Activated CD4-positive, alpha-beta T cell treated with anti-CD3 and anti-CD28 coated beads, Interleukin-2, Interleukin-4, amounts not matched to agents 100 ng/mL and 50 ng/mL, durations not matched to agents 16 hours and 8 hours (primary cell): ENCODE results near the gene COL2A1.

Experiments
- DNase-seq: peaks from one replicate; pipeline ENCODE4 v3.0.0-alpha.2; 2020; ENCODE audit warnings: low spot score

Gene COL2A1

DNA sequence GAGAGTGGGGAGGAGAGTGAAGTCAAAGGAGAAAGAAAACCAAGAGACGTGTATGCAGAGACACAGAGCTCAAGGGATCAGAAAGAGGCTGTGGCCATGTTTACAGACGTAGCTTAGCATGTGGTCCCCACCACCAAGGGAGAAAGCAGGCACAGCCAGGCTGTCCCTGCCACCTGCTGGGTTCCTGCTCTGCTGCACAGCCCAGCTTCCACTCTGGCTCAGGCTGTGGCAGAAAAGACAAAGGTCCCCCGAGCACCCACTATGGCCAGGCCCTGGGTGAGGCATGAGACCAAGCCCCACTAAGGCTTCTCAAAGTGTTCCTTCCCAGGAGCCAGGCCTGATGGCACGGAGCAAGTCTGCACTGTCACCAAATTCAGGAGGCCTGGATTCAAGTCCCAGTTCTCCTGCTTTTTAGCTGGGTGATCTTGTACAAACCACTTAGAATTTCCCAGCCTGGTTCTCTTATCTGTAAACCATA, 25.9 kb upstream of the COL2A1 start:
- no peak for DNase-seq

DNA sequence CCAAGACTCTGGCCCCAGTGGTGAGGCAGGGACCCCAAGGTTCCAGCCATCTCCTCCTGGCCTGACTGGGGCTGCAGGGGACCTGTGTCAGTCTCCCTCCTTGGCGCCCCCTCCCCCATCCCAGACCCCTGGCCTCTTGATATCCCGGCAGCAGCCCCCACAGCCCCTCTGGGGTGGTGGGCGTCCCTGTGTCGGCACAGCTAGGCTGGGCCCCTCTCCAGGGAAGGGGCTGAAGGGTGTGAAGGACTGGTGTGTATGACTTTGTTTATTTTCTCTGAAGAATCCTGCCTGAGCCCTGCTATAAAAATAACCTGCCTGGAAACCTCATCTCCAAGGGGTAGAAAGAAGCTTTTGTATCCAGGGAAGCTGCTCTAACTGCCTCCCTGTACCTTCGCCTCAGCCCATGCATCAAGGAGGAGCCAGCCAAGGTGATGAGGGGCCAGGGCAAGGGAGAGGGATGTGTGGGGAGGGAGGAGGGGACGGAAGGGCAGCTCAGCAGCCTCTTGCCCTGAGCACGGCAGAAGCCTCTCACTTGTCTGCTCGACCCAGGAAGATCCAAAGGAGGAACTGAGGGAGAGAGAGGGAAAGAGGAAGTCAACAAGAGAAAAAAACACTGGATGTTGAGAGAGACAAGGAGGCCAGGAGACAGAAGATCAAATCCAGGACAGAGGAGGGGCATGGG, 25.4 kb upstream of the COL2A1 start:
- DNase-seq: no peak

DNA sequence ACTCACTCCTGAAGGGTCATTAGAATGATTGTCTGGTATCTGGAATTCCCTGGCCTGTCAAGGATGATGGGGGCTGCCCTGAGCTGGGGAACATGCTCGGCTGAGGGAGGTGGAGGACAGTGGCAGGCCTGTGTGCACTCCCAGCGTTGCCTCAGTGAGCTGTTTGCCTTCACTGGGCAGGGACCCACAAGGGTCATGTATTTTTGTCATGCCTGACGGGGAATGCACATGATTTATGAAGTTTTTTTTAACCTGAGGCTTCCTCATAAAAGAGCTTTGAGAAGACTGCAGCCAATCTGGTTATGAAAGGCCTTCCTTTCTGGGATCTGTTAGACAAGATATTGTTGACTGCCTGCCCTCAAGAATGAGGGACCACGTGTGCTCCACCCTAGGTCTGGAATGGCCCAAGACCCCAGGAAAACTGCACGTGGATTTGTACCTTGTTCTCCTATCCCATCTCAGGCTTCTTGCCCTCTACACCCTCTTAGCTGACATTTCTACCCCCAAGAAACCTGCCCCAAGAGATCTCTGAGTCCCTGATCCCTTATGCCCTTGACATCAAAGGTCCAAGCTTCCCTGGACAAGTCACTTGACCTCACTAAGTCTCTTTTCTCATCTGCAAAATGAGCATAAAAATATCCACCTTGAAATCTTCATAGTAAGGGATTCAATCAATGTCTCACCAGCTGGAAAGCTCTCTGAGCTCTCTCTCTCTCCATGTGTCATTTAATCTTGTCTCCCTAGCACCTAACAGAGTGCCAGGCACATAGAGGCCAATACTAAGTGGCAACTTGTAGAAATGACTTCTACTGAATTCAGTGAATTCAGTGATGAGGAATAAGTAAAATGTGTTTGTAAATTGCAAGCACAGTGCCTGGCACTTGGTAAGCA, 24.5 kb upstream of the COL2A1 start:
- no peak for DNase-seq

DNA sequence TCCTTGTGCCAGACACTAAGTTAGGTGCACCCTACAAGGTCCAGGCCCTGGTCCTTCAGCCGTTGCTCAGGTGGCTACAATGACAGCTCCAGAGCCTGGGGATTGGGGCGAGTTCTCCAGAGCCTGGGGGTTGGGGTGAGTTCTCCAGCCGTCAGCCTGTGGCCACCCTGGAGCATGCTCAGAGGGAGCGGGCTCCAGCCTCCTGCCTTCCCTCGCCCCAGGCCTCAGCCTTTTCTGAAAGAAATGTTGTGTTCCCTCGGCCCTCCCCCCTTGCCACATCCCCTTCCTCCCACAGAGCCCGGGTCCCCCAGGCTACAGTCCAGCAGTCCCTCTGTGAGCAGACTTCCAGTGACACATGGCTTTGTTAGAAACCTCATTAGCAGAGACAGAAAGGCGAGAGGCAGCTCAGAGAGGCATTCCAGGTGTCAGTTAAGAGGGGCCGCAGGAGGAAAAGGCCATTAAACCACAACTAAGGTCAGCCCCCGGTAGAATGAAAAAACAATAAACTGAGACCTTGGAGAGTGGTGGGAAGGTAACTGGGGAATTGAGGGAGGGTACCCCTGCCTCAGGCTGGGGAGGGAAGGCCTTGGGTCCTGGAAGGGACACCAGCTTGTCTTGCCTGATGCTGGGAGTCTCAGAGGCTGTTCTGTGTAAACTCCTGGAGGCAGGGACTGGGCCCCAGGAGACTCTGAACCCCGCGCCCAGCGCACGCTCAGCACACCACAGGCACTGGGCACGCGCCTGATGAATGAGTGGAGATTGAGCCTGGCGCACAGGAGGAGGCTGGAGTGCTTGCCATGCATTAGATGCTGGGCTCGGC, 23.1 kb upstream of the COL2A1 start:
- no peak for DNase-seq

DNA sequence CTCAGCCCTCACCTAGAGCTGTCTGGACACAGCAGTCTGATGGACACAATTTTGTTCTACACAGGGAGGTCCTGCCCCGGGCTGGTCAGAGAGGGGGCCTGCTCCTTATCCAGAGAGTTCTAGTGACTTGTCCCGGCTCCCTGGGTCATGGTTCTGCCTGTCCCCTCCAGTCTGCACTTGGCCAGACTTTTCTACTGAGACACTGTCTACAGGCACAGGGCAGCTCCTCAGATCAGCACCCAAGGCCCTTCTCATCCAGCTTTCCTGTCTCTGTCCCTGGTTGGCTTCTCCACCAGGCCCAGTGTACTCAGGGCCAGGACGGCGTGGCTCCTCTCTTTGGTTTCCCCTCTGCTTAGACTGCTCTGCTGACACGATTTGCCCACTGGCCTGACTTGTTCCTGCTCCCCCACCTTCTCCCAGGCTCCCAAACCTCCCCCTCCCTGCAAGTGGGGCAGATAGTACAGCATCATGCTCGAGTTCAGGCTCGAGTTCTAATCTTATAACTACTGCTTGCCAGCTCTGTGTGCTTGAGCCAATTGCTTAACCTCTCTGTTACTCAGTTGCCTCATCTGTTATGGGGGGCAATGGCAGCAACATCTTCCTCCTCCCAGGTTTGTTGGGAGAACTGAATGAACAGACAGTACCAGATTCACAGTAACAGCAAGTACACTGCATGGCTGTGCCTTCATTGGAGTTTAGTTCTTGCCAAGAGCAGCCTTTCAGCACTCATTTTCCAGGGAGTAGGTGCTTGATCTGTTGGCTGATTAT, 22.0 kb upstream of the COL2A1 start:
- DNase-seq: no peak

DNA sequence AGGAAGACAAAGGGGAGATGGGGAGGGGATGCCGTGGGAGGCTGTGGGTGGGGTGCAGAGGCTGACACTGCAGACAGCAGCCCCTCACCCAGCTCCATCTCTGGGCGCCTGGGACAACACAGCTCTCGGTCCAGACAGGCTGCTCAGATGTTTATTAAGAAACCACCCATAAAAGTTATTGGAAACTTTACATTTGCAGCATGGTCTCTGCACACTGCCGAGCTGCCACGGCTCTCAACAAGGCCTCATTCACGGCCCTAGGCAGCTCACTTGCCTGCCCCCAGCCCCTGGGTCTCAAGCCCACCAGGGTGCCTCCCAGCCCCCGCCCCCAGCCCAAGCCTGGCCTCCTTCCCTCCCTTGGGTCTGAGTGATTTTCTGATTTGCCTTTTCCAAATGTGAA, 21.0 kb upstream of the COL2A1 start:
- no peak for DNase-seq

DNA sequence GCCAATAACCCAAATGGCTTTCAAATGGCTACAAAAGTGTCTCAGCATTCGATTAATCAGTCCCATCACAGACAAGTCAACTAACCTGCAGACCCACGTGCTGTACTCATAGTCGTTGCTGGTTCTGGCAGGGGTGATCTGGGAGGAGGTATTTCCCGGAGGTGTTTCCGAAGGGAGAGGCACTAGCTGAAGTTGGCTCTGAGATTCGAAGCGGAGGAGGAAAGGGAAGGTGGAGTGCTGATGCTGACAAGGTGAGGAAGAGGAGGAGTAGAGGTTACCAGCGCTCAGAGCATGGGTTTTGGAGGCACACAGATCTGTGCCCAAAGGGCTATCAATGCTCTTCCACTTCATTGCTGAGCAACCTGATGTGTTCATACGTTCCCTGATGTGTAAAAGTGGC, 20.5 kb upstream of the COL2A1 start:
- DNase-seq: no peak

DNA sequence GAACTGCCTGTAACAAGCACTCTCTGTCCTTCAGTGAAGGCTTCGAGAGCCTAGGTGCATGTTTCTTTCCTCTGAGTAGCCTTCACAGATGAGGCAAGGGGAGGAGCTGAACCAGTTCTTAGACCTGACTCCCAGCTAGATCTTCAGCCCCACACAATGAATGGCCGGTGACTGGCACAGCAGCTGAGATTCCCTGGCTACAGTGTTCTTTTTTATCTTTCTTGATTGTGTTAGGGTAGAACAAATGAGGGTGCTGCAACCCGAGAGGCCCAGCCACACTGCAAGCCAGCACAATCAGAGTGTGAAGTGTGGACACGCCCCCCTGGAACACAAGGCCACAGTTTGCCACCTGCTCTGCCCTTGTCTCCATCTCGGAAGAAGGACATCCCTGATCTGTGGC, 19.1 kb upstream of the COL2A1 start:
- no peak for DNase-seq

DNA sequence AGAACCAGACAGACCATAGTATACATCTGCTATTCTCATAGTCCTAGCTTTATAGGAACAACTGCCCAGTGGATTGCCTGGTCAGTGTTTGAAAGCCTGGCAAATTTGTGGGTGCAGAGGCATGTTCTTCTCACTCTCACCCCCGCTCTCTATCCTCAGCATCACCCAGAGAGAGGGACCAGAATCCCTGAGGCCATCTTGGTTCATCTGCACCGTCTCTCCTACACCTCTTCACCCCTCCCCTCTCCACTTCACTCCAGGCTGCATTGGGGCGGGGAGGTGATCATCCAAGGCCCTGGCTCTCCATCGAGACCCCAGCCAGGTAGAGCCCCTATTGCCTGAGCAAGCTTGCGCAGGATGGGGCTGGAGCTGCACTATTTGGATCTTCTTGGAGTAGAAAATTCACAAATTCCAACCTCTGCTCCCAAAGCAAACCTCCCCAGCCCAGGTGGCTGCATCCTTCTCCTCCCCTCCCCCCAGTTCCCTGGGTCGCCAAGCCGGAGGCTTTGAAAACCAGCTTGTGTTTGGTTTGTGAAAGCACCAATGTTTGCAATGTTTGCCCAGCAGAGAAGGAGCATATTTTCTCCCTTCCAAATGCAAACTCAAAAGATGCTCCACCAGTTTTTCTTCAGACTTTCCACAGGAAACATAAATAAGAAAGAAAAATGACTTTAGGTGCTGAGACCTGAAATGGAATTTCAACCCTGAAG, 18.6 kb upstream of the COL2A1 start:
- no peak for DNase-seq

DNA sequence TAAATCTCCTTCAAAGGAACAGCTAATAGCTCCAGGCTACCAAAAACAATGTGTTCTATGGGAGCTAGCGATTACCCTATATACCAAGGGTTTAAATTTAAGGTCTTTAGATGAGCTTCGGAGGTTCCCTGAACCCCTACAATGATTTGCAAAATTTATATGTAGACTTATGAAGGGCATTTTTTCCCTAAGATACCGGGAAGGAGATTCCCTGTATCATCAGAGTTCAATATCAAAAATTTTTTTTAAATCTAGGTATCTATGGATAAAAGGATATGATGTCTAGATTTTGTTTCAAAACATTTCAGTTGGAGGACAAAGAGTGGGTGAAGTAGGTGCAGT, 17.9 kb upstream of the COL2A1 start:
- DNase-seq: no peak

DNA sequence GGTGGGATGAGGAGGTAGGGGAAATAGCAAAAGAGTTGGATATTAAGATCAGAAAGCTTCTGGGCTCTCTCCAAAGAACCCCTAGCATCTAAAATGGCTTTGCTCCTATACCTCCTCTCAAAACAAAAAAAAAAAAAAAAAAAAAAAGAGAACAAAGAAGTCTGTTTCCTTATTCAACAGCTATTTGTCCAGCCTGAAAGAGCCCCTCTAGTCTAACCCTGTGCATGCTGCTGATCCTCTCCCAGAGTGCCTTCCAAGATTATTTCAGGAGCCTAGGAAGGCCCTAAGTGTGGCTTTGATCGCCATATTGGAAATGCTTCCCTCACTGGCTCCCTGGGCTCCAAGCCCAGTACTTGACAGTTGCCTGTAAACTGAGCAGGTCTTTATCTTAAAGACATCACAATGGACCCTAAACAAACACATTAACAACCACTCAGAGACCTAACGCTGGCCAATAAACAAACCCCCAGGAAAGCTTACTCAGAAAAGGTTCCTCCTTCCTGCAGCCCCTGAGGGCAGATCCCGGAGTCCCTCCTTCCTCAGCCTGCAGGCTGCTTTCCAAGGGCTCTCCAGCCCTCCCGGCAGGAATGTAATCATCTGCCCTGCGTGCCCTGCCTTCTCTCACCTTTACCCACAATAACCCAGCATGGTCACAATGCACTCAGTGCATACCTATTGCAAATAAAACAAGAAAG, 17.4 kb upstream of the COL2A1 start:
- DNase-seq: no peak

DNA sequence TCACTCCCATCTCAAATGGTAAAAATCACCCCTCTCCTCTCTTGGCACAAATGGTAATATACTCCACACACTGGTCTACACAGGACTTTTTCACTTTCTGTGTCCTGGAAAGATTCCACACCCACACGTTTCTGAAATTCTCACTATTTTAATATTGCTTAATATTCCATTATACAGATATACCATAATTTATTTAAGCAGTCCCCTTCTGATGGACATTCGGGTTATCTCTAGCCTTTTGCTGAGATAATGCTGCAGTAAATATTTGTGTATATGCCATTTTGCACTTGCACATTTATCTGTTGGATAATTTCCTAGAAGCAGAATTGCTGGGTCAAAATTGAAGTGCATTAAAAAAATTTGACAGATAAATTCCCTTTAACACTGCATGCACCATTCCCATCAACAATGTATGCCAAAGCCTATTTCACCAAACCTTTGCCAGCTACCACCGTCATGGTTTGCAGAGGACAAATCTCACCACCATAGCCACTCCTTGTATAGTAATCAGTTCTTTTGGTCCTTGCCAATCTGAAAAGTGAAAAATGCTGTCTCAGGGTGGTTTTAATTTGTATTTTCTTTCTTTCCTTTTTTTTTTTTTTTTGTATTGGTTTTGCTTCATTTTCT, 15.5 kb upstream of the COL2A1 start:
- DNase-seq: no peak

DNA sequence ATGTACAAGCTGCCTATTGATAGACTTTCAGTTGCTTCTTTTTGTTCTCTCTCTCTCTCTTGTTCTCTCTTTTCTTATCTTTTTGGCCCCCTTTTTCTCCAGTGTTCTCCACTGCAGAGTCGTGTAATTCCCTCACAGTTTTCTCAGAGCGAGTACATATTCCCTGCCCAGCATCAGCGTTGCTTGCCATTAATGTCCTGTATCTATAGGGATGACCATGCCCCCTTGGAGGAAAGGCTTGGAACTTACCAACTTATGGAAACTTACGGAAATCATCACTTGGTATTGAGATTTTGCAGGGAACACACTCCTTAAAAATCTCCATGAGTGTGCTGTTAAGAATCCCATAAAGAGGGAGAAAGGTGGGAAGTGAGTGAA, 14.3 kb upstream of the COL2A1 start:
- DNase-seq: no peak

DNA sequence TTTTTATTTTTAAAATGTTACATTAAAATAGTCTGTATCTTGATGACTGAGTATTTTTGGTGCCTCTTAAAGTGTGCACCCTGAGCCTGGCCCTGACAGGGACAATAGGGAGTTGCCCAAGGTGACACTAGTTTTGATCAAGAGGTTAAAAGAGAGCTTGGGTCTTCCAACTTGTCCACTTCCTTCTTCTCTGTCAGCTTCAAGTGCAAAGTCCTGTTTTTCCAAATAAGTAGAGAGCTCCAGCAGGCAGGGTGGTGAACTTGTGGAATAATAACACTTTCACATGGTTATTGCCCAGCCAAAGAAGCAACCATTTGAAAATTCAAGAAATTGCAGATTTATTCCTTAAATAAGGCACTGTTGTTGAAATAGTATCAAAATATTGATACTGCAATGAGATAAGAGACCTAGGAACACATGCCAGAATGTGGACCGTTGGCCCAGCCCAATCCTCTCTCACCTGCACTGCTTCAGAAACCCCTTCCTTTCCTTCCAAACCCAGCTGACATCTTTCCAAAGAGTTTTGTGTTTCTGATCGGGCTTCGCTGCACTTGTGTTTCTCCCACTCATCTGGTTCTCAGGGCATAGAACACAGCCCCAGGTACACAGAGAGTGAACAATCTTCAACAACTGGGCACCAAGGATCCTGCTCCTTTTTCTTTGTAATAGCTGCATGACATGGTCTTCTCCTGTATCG, 13.8 kb upstream of the COL2A1 start:
- DNase-seq: no peak

DNA sequence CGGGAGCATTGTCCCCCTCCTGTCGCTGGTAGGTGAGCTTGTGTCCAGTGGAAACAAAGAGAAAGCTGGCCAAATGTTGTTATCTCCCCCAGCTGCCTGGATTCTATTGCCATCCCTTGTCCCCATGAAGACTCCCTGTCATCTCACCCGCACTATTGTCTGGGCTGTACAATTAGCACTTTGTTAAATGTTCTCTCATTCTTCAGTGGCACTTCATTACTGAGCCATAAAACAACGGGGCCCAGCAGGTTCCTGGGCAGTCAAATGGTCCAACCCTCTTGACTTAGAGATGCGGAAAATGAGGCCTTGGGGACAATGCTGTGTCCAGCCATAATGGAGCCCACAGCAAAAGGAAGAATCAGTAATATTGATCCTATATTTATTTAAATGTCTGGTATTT, 13.2 kb upstream of the COL2A1 start:
- DNase-seq: no peak

DNA sequence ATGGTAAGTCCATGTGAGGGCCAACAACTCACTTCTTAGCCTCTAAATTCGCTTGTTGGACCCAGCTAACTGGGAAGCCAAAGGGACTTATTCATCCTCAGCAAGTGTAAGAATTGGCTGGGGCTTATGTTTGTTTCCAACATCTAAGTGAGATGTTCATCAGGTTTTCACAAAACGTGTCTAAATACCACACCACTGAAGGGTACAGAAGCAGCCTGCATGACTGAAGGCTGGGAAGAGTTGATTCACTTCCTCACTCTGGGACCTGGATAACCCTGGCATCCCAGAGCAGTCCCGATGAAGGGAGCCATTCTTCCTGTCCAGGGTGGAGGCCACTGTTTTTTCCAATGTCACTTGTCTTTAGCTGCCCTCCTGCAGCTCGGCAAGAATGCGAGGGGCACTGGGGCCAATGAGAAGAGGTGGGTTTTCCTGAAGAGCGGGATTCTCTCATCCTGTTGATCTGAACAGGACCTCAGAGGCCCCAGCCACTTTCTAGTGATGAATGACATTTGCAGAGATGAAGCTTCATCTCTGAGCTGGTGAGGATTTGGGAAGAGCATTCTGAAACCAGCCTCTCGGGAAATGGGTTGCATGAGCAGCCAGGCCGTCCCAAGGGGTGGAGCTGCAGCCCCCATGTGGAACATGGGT, 12.2 kb upstream of the COL2A1 start:
- no peak for DNase-seq

DNA sequence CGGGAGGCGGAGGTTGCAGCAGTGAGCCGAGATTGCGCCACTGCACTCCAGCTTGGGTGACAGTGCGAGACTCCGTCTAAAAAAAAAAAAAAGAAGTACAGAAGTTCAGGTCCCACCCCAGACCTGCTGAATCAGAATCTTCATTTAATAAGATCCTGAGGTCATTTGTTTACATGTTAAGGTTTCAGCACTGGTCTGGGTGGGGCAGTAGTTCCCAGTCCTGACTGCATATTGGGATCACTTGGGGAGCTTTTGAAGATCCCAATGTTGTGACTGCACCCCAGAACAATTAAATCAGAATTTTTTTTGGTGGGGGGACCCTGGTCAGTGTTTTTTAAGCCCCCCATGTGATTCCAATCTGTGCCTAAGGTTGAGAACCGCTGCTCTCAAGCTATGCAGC, 11.7 kb upstream of the COL2A1 start:
- DNase-seq: no peak

DNA sequence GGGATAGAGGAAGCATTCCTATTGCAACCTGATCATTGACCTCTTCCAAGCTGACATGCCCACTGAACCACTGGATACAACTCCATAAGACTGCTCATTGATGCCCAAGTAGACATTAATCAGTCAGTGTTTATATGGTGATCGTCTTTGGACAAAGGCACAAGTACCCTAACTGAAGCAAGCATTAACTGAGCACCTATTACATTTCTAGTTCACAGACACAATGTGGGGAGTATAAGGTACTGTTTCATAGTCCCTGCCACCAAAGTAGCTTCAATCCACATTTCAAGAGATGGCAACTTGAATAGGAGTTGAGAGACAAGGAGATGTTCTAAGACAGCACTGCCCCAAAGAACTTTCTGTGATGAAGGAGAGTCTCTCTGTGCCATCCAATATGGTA, 10.9 kb upstream of the COL2A1 start:
- DNase-seq: no peak

DNA sequence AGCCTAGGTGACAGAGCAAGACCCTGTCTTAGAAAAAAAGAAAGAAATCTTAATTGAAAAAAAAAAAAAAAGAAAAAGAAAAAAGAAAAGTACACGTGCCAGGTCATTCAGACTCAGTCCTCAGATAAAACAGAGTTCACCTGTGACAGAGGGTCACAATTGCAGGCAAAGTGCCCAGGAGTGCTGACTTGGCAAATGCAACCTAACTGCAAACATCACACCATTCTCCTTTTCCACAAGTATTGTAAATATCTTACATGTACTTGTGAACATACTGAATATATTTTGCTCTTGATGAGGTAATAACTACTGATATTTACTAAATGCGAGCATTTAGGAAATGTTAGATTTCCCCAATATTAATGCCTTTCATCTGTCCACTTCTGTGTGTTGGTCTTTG, 9.0 kb upstream of the COL2A1 start:
- no peak for DNase-seq
